Stimulated activated CD8-positive, alpha-beta memory T cell treated with anti-CD3 and anti-CD28 coated beads, Interleukin-12 subunit alpha, Interleukin-12 subunit beta, amount 100 ng/mL, for 4 hours (primary cell): ENCODE results near the gene CCDC51.
A peak's percentile ranks its signal among the peaks of the same experiment; 100 is the strongest.
"Not testable (repeated sequence)": the region's sequence is repeated elsewhere in the genome, so short reads cannot be mapped to it uniquely, and the experiment has no call there.

Experiments
- DNase-seq: peaks from one replicate; pipeline ENCODE4 v3.0.0-alpha.2; 2020; ENCODE audit warnings: low read depth

Gene CCDC51, protein sequence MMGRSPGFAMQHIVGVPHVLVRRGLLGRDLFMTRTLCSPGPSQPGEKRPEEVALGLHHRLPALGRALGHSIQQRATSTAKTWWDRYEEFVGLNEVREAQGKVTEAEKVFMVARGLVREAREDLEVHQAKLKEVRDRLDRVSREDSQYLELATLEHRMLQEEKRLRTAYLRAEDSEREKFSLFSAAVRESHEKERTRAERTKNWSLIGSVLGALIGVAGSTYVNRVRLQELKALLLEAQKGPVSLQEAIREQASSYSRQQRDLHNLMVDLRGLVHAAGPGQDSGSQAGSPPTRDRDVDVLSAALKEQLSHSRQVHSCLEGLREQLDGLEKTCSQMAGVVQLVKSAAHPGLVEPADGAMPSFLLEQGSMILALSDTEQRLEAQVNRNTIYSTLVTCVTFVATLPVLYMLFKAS

GRCh38 chr3:48439820-48440589 lies at the start of gene CCDC51, which contains the start of gene TMA7:
Gene CCDC51 (minus strand): TSS chr3:48440119. CDS start chr3:48435128, 4,991 bp downstream.
Gene TMA7 (plus strand): TSS chr3:48440257. CDS start chr3:48440297, 40 bp downstream.
- peak; percentile 95 for DNase-seq

GRCh38 chr3:48486952-48487351 lies 47.0 kb upstream of the CCDC51 start:
- no peak for DNase-seq

GRCh38 chr3:48482822-48483221 lies 42.9 kb upstream of the CCDC51 start:
- not testable (repeated sequence) for DNase-seq

DNA sequence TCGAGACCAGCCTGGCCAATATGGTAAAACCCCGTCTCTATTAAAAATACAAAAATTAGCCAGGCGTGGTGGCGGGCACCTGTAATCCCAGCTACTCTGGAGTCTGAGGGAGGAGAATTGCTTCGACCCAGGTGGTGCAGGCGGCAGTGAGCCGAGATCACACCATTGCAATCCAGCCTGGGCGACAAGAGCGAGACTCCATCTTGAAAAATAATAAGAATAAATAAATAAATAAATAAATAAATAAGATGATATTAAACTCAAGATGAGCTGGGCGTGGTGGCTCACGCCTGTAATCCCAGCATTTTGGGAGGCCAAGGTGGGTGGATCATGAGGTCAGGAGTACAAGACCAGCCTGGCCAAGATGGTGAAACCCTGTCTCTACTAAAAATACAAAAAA lies 41.0 kb upstream of the CCDC51 start:
- DNase-seq: not testable (repeated sequence)

DNA sequence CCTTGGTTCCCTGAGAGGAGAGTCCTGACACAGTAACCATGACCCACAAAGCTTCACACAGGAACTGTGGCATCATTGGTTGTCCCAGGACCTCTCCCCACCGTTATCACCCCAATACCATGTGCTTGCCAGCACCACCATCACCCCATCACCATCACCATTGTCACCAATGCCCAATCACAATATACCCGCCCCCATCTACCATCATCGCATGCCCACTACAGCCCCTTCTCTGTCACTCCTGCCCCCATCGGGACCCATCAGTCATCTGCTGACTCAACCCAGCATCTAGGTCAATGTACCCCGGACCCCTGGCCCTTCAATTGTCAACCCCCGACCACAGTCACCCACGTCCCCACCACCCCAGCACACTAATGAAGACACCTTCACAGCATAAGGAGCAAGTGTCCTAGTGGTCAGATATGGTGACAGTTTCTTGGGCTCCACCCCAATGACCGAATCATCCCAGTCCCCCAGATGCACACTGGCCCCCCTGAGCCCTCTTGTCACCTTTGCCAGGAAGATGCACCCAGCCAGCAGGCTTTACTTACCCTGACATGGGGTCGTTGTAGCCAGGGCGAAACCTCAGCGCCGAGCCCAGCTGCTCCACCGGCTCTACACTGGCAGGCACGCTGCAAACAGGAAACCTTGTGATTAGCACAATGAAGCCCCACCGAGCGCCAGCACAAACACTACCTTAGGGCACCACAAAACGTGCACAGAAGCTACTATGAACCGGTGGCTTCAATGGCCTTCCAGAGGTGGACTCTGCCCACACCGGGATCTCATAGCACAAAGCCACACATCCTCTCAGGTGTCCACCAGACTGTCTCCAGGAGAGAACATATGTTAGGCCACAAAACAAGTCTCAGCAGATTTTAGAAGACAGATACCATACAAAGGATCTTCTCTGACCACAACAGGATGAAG lies 39.0 kb upstream of the CCDC51 start:
- DNase-seq: no peak

GRCh38 chr3:48477959-48478520 lies 38.1 kb upstream of the CCDC51 start:
- DNase-seq: no peak

DNA sequence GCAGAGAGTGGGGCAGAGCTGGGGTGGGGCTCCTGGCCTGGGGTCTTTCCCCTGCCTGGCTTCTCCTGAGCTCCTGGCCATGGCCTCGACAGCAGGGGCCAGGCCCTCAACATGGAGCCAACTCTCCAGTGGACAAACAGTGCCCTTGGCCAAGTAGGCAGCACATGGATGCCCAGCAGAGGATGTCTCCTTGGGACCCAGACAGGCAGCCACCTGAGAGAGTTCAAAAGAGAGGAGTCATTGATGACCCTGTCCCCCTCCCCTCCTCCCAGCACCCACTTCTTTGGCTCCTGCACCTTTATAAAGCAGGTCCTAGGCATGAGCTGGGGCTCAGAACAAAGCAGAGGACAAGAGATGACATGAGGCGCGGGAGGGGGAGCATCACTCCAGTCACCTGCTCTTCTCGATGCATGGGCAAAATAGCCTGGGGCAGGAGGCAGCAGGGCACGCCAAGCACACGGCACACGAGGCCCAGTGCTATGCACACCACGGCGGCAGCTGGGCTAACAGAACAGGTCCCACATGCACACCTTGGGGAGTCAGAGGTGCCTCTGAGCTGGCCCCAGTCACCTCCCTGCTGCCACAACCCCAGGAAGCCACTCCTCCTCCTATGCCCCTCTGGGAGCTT lies 36.6 kb upstream of the CCDC51 start:
- no peak for DNase-seq

DNA sequence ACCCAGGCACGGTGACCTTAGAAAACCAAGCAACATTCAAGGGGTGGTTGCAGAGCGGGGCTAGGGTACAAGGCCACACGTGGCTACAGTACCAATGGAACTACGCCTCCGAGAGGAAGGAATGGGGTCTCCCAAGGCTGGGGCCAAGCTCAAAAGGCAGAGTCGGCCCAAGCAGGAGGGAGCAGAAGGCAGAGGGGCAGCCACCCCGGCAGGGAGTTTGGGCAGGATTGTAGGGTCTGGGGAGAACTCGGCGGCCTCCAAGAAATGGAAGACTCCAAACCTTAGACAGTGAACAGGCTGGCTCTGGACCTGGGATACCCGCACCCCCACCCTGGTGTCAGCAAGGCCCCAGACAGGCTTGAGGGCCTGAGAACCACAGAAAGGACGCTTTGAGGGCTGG lies 35.3 kb upstream of the CCDC51 start:
- no peak for DNase-seq

GRCh38 chr3:48474619-48475018 lies 34.7 kb upstream of the CCDC51 start:
- no peak for DNase-seq

- not testable (repeated sequence) for DNase-seq
These were observed 34.1 kb upstream of the CCDC51 start for GRCh38 chr3:48474031-48474430.

- no peak for DNase-seq
These were observed 33.7 kb upstream of the CCDC51 start for GRCh38 chr3:48473617-48473952.

- DNase-seq: peak; percentile 81
These were observed 33.2 kb upstream of the CCDC51 start for GRCh38 chr3:48472923-48473616.

GRCh38 chr3:48472673-48472922 lies 32.7 kb upstream of the CCDC51 start:
- DNase-seq: no peak

GRCh38 chr3:48470286-48470685 lies 30.4 kb upstream of the CCDC51 start:
- DNase-seq: no peak

GRCh38 chr3:48469046-48469915 lies 29.4 kb upstream of the CCDC51 start:
- no peak for DNase-seq

DNA sequence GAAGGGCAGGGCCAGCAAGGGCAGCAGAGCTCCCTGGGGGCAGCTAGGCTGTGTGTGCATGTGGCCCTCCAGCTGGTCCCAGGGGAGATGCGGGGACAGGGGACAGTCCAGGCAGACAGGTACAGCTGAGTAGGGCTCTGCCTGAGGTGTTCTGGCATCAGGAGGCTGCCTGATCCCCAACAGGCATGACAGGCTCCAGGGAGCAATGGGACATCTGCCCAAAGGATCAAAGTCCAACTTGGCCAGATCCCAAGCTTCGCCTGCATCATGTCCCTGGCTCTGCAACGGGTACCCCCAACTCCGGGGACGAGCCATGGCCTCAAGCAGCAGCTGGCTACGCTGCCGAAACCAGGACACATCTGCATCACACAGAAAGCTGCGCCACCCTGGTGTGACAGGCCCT lies 28.4 kb upstream of the CCDC51 start:
- no peak for DNase-seq

DNA sequence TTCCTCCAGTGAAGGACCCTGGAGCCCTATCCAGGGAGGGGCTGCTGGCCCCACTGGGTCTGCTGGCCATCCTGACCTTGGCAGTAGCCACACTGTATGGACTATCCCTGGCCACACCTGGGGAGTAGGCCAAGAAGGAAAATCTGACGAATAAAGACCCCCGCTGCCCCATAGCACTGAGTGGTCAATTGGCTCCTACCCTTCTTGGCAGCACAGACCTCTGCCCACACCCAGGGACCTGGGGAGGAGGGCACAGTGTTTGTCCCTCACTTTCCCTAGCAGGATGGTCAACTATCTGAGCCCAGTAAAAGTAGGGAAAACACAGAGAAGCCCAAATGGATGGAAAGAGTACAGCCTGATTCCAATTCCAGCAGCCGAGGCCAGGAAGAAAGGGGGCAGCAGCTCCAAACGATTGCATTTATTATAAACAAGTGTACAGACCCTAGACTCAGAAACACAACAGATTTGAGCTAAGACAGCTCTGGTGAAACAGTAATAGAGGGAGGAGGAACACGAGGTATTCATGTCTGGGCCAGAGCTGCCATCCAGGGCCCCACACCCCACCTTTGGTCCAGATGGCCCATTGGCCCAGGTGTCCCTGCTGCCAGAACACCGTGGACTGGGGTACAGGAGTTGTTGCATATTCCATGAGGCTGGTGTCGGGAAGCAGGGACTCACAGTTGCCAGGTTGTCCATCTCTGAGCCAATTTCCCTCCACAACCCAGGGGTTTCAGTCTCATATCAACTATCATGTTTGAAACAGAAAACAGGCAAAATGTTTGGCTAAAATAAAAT lies 27.8 kb upstream of the CCDC51 start:
- DNase-seq: no peak

GRCh38 chr3:48467110-48467454 lies 27.2 kb upstream of the CCDC51 start:
- no peak for DNase-seq

DNA sequence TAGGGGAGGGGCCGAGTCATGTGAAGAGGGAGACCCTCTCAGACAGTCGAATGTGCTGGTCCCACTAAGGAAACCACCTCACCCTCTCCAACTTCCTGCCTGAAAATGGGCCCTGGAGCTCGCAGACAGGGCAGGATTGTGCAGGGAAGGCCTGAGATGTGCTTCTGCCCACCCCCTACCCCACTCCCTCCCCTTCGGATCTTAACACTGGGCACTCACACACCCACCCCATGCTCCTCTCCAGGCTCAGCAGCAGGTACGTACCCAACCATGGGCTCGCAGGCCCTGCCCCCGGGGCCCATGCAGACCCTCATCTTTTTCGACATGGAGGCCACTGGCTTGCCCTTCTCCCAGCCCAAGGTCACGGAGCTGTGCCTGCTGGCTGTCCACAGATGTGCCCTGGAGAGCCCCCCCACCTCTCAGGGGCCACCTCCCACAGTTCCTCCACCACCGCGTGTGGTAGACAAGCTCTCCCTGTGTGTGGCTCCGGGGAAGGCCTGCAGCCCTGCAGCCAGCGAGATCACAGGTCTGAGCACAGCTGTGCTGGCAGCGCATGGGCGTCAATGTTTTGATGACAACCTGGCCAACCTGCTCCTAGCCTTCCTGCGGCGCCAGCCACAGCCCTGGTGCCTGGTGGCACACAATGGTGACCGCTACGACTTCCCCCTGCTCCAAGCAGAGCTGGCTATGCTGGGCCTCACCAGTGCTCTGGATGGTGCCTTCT lies 26.6 kb upstream of the CCDC51 start:
- DNase-seq: no peak
